NCI-H524 (cell line): Measurements from ENCODE around the gene MMRN2.
"Not testable (repeated sequence)": the region's sequence is repeated elsewhere in the genome, so short reads cannot be mapped to it uniquely, and the experiment has no call there.

Experiments used
- DNase-seq, 2 experiments: peaks; one replicate each; lab custom pipeline; 2025; lab: John Stamatoyannopoulos, UW

Gene MMRN2, protein sequence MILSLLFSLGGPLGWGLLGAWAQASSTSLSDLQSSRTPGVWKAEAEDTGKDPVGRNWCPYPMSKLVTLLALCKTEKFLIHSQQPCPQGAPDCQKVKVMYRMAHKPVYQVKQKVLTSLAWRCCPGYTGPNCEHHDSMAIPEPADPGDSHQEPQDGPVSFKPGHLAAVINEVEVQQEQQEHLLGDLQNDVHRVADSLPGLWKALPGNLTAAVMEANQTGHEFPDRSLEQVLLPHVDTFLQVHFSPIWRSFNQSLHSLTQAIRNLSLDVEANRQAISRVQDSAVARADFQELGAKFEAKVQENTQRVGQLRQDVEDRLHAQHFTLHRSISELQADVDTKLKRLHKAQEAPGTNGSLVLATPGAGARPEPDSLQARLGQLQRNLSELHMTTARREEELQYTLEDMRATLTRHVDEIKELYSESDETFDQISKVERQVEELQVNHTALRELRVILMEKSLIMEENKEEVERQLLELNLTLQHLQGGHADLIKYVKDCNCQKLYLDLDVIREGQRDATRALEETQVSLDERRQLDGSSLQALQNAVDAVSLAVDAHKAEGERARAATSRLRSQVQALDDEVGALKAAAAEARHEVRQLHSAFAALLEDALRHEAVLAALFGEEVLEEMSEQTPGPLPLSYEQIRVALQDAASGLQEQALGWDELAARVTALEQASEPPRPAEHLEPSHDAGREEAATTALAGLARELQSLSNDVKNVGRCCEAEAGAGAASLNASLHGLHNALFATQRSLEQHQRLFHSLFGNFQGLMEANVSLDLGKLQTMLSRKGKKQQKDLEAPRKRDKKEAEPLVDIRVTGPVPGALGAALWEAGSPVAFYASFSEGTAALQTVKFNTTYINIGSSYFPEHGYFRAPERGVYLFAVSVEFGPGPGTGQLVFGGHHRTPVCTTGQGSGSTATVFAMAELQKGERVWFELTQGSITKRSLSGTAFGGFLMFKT

DNA sequence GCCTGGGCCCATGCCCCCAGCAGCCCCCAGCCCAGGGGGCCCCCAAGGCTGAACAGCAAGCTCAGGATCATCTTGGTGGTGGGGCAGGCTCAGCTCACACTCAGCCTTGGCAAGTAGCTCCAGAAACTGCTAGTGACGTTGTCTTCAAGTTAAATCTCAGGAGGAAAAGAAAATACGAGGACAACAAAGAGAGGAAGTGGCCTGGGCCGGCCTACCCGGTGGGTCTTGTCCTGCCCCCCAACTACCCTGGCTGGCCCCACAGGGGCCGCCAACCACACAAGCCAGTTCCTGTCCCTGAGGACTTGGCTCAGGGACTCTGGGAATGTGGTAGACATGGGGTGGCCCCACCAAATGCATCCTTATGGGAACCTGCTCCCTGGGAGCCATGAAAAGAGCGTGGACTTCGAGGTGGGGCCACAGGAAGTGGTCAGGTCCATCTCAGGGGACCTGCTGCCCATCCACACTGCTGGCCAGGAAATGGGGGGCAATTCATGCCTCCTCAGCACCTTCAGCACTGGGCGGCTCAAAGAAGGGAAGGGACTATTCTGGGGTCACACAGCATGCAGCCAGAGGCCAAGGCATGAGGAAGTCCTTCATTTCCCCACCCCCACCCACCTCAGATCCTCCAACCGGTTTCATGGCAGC, at the start of gene MMRN2:
Gene MMRN2, minus strand, starts transcription at position 145 of the 645 bp plus-strand sequence. Its CDS starts 74 bp downstream, at position 71.
- DNase-seq: no peak

DNA sequence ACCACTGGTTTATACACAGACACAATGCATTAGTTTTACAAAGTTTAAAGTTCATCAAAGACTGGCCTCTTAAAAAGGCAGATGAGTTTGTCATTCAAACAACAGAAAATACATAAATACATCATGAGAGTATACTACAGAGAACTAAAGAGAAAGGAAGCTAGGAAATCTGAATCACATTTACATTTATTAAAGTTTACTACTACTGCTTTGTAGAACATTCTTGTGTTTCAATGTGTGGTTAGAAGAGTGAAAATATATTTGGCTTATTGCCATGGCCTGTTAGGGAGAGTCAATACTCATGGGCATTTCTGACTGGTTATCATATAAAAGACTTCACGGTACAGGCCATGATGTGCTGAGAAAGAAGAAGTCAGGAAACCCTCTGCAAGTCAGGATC, 49.7 kb upstream of the MMRN2 start:
- DNase-seq: not testable (repeated sequence)

DNA sequence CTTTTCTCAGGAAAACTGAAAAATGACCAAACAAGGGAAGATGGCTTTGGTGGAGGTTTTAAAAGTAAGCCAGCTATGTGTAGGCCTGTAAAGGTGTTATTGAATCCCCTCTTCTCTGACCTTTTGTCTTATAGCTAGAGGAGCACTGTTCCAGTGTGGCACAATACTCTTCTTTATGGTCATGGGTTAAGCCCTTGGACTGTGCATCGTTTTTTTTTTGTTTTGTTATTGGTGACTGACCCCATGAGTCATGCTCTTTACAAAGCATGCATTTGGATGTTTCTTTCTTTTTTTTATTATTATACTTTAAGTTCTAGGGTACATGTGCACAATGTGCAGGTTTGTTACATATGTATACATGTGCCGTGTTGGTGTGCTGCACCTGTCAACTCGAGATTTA, 43.1 kb upstream of the MMRN2 start:
- DNase-seq: no peak

DNA sequence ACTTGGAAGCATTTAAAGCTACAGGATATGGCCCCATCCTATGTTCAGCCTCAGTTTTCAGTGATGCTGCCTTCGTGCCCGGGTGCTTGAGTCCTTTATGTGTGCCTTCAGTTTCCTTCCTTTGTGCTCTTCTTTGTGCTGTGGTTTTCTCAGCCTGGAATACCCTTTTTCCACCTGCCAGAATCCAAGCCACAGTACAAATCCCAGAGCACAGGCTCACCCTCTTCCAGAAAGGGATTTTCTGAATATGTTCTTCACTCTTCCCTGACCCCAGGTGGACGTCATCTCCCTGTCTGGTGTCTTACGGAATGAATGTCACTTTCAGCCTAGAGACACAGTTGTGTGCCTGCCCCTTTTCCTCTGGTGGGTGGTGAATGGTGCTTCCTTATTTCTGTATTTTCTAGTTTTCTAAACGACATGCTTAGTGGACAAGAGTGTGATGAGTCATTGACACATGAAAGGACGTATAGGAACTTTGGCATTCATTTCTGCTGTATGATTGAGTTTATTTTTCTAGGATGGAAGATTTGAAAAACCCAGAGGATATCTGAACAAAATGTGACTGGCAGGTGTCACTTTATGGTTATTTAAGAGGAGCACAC, 42.5 kb upstream of the MMRN2 start:
- DNase-seq: not testable (repeated sequence)

DNA sequence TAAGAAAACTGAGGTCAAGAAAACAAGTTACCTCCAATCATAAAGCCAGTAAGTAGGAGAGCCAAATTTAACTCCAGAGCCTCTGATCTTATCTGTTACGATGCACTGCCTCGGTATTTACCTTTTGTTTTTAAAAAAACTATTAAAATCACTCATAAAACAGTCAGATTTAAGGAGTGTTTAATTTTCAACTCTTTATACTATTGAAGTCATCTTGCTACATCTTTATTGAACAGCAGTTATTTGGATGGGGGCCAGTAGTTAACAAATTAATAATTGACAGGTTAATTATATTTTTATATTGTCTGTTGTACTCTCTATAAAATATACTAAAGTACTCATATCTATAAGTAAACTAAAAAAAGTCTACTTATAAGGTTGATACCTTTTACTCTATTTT, 35.5 kb upstream of the MMRN2 start:
- no peak for DNase-seq

DNA sequence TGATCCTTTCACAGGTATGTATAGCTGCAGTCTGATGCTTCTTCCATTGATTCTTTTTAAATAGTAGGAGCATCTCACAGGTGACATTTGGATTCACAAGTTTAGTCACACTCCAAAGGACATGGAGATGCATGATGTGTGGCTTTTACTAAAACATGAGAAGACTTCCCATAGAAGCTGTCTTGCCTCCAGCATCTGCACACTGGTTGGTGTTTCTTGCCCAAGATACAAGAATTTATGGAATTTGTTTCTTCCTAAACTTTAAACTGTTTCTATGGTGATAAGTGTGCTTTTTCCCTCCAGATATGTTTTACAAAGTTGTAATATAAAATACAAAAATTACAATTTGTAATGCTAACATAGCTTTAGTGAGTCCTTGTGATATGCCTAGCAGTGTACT, 35.0 kb upstream of the MMRN2 start:
- DNase-seq: no peak

DNA sequence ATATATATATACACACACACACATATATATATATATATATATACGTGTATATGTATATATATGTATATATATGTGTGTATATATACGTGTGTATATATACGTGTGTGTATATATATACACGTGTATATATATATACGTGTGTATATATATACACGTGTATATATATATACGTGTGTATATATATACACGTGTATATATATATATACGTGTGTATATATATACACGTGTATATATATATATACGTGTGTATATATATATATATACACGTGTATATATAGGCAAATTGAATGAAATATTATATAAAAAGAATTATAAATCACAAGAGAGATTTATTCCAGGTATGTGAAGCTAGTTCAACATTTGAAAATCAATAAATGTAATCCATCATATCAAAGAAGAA, 33.9 kb upstream of the MMRN2 start:
- not testable (repeated sequence) for DNase-seq

DNA sequence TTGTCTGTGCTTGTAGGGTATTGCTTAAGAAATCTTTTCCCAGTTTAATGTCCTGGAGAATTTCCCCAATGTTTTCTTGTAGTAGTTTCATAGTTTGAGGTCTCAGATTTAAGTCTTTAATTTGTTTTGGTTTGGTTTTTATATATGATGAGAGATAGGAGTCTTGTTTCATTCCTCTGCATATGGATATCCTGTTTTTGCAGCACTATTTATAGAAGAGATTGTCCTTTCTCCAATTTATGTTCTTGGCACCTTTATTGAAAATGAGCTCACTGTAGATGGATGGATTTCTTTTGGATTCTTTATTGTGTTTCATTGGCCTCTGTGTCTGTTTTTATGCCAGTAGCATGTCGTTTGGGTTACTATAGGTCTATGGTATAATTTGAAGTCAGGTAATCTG, 31.1 kb upstream of the MMRN2 start:
- DNase-seq: no peak

DNA sequence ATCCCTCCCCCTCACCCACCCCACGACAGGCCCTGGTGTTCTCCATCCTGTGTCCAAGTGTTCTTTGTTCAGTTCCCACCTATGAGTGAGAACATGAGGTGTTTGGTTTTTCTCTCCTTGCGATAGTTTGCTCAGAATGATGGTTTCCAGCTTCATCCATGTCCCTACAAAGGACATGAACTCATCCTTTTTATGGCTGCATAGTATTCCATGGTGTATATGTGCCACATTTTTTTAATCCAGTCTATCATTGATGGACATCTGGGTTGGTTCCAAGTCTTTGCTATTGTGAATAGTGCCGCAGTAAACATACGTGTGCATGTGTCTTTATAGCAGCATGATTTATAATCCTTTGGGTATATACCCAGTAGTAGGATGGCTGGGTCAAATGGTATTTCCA, 27.1 kb upstream of the MMRN2 start:
- DNase-seq: not testable (repeated sequence)

DNA sequence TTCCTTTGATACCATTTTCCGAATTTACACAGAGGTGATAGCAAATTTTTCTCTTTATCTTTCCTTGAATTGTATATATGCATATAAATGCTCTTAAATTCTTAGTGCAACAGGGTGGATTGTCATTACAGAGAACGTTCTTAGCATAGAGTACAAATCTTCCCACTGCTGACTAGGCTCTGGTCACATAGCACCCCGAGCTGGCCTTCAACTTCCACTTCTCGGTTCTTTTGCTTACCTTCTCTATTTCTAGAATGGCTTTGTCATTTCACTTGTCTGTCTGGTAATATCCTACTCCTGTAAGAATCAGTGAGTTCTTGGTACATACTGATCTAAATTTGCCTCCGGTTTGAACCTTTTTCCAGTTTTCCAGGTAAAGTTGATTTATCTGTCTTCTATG, 24.3 kb upstream of the MMRN2 start:
- no peak for DNase-seq

DNA sequence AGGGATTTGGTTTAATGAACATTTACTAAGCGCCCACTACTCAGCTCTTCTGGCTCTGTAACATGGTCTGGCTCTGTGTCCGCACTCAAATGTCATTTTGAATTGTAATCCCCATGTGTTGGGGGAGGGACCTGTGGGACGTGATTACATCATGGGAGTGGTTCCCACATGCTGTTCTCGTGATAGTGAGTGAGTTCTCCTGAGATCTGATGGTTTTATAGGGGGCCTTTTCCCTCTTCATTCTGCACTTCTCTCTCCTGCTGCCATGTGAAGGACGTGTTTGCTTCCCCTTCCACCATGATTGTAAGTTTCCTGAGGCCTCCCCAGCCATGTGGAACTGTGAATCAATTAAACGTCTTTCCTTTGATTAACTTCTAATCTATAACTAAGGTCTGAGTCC, 23.6 kb upstream of the MMRN2 start:
- DNase-seq: not testable (repeated sequence)

DNA sequence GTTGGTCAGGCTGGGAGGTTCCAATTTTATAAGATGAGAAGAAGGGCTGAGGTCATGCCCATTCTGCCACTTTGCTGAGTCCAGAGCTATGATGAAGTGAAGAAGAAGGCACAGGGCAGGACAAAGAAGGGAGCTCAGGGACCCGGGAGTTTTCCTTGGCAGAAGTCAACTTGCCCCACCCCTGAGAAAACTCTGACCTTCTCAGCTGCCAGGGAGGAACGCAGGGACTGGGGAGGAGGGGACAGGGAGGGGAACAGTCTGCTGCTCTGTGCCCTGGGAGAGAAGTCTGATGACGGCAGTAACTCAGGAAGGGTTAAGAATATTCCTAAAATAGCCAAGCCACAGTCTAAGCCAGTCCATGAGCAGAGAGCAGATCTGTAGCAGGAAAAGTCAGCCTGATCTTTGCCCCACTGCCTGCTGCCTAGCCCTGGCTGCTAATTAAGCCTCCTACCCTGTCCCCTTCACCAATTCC, 22.6 kb upstream of the MMRN2 start:
- no peak for DNase-seq

DNA sequence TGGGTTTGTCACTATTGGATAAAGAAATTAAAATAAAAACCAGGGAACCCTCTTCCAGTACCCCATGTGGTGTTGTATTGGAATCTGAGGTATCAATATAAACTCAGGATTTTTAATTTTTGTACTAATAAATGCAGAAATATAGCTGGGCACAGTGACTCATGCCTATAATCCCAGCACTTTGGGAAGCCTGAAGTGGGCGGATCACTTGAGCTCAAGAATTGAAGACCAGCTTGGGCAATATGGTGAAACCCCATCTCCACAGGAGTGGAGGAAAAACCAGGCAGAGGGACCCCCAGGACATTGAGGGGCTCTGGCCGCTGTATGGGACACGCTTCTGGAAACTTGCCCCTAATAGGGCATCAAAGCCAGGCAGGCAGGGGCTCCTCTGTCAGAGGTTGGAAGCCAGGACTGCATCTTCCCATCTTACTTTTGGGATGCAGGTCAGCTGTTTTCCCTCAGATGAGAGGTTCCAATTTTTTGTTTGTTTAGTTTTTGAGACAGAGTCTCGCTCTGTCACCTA, 21.9 kb upstream of the MMRN2 start:
- DNase-seq: no peak

DNA sequence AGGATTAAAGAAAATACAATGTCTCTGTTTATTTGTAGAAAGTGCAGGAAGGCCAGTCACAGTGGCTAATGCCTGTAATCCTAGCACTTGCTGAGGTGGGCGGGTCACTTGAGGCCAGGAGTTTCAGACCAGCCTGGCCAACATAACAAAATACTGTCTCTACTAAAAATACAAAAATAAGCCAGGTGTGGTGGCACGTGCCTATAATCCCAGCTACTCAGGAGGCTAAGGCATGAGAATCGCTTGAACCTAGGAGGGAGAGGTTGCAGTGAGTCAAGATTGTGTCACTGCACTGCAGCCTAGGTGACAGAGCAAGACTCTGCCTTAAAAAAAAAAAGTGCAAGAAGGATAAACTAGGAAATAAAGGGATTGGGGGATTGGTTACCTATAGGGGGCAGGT, 21.0 kb upstream of the MMRN2 start:
- DNase-seq: not testable (repeated sequence)

DNA sequence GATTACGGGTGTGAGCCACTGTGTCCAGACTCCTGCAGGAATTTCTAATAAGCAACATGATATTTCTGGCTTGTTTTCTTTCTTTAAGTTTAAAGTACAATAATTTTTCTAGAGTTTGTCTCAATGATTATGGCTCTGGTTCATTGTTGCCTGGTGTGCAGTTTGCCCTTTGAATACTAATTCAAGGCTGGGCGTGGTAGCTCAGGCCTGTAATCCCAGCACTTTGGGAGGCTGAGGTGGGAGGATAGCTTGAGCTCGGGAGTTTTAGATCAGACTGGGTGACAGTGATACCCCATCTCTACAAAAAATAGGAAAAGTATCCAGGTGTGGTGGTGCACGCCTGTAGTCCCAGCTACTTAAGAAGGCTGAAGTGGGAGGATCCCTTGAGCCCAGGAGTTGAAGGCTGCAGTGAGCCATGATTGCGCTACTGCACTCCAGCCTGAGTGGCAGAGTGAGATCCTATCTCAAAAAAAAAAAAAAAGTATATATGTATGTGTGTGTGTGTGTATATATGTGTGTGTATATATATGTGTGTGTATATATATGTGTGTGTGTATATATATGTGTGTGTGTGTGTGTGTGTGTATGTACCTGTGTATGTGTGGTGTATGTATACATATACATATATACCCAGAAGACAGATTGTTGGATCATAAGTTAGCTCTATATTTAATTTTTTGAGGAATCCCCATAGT, 19.1 kb upstream of the MMRN2 start:
- DNase-seq: no peak

DNA sequence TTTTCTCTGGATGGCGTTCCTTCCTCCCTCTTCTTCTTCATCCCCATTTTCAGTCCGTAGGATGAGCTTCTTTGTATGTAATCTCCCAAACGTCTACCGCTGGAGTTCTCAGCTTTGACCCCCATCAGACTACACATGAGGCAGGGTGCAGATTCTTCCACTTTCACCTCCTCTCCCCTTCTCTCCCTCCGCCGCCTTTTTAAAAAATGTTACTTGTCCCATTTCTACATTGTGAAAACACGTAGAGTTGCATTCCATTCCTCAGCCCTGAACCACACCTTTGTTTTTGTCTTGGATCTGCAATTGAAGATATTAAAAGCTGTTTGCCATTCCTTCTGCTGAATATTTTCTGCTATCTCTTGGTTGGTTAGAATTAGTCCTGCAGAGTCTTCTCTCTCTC, 17.1 kb upstream of the MMRN2 start:
- DNase-seq: no peak

DNA sequence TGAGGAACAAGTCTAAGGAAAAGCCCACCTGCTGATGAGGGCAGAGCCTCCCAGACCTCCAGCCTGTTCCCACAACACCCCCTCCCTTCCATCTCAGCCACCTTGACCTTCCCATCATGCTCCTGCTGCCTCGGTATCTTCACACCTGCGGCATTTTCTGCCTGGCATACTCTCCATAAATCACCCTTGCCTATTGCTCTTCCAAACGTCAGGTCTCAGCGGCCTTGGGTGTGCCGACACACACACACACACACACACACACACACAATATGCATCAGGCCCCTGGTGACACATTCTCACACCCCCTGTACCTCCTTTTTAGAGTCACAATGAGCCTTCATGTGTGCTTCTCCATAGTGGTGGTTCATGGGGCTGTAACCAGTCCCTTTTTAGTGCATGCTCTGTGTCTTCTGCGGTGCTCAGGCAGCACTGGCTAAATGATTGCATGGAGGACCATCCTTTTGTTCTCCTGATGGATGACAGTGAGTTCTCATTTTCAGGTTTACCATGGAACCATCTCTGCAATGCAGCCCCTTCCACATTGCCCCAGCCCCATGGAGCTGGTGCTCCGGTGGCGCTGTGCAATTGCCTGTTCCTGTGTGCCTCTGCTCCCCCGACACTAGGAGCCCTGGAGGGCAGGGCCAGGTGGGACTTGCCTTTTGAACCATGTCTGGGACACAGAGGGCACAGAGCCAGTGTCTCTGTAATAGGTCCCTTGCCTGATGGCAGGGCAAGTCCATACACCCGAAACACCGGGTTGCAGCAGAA, 15.4 kb upstream of the MMRN2 start:
- DNase-seq: no peak

DNA sequence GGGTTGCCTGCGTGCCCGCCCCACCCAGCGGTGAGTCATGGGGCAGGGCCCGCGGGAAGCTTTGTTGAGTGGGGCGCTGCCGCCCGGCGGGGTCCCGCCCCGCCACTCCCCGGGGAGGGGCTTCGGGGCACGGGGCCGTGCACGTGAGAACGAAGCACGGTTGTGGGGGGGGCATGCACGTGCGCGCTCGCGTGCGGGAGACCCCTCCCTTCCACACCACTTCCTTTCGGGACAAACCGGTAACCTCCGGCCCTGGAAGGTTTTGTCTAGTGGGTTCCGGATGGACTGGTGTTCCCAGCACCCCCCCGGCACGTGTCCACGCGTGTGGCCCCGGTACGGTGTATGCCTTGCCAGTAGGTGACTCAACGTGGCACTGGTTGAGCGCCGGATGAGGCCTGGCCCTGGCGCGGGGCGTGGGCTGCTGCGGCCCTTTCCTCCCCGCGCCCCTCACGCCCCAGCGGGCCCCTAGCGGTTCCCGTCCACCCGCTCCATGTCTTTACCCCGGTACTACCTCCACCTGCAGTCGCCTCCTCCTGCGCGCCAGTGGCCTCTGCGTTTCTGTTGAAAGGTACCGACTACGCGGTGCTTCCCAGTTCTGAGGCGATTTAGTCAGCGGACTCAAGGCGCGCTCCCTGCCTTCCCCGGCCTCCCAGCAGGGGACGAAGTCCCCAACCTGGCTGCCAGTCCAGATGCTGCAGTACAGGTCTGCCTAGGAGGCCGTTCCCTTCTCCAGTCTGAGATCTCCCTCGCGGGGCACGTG, 14.0 kb upstream of the MMRN2 start:
- peak in 1 of 2 experiments; percentile 33 for DNase-seq

DNA sequence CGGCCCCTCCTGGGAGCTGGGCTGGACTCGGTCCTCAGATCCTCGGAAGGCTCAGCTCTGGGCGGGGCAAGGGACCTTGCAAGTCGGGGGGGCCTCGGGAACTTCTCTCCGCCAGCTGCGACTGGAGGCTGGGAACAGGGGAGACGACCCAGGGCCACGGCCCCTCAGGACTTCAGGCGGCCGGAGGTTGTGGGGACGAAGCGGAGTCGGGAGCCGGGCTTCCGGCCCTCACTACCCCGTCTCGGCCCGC, 13.5 kb upstream of the MMRN2 start:
- DNase-seq: no peak
